ENCODE measurements around the gene ACTN3. TPM values are rescaled to one million over a fixed set of nuclear protein-coding genes. Genes with fewer than 3 reads are reported as not detected.

The ACTN3 gene
- total RNA-seq, 2 experiments from 2014 or later = 0.14 to 0.22 TPM

GRCh38 chr11:66548774-66549630, 2.3 kb downstream of the ACTN3 start:
- Histone ChIP-seq H3K27ac (ENCODE audit: low read depth in 1 of 2, low read length in 2 of 2) (no peak overlapping the region), H3K4me3 (ENCODE audit: low read length) (no peak overlapping the region), H3K9me3 (ENCODE audit: control insufficient read depth in 1 of 2, insufficient read depth in 1 of 2, low read length in 2 of 2) (no peaks in the 10 kb centered on the region), H3K36me3 (ENCODE audit: insufficient read depth, low read length) (no peaks in the 10 kb centered on the region), H3K4me1 (ENCODE audit: insufficient read depth, low read length) (peaks cover 28% of the 10 kb centered on the region), H3K27me3 (ENCODE audit: control insufficient read depth in 1 of 2, insufficient read depth in 2 of 2, low read length in 2 of 2) (no peaks in the 10 kb centered on the region)
- no peaks in the 10 kb centered on the region for H3K27me3 Mint-ChIP-seq
- peak overlapping the region; percentile 74 for H3K4me3 Mint-ChIP-seq
- peaks cover 11% of the 10 kb centered on the region for H3K4me1 Mint-ChIP-seq (ENCODE audit: low read depth)
- TF ChIP-seq, protein P1, sequence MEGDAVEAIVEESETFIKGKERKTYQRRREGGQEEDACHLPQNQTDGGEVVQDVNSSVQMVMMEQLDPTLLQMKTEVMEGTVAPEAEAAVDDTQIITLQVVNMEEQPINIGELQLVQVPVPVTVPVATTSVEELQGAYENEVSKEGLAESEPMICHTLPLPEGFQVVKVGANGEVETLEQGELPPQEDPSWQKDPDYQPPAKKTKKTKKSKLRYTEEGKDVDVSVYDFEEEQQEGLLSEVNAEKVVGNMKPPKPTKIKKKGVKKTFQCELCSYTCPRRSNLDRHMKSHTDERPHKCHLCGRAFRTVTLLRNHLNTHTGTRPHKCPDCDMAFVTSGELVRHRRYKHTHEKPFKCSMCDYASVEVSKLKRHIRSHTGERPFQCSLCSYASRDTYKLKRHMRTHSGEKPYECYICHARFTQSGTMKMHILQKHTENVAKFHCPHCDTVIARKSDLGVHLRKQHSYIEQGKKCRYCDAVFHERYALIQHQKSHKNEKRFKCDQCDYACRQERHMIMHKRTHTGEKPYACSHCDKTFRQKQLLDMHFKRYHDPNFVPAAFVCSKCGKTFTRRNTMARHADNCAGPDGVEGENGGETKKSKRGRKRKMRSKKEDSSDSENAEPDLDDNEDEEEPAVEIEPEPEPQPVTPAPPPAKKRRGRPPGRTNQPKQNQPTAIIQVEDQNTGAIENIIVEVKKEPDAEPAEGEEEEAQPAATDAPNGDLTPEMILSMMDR (IDR thresholded peaks at IDR 0.05) = no peak
- POLR2A ChIA-PET = no interaction called here
- H3K9me3 Mint-ChIP-seq = no peaks in the 10 kb centered on the region
- no peak for DNase-seq
- ATAC-seq (ENCODE audit: poor library complexity) = no peak
- CTCF ChIA-PET = no interaction called here
- H3K36me3 Mint-ChIP-seq (ENCODE audit: low read depth) = no peaks in the 10 kb centered on the region
- intact Hi-C loops (cut with DNase I, micrococcal nuclease) = no loop called here
- H3K27ac Mint-ChIP-seq = peak overlapping the region; percentile 18

GRCh38 chr11:66549696-66550095, 3.0 kb downstream of the ACTN3 start:
- no peak for DNase-seq
- TF ChIP-seq, protein P1 (IDR thresholded peaks at IDR 0.05) = no peak
- Mint-ChIP-seq H3K4me3 (no peak overlapping the region), H3K27me3 (no peaks in the 10 kb centered on the region), H3K27ac (no peak overlapping the region), H3K9me3 (no peaks in the 10 kb centered on the region), H3K4me1 (ENCODE audit: low read depth) (peaks cover 6% of the 10 kb centered on the region), H3K36me3 (ENCODE audit: low read depth) (no peaks in the 10 kb centered on the region)
- no peak for ATAC-seq (ENCODE audit: poor library complexity)
- Histone ChIP-seq H3K9me3 (ENCODE audit: control insufficient read depth in 1 of 2, insufficient read depth in 1 of 2, low read length in 2 of 2) (no peaks in the 10 kb centered on the region), H3K27me3 (ENCODE audit: control insufficient read depth in 1 of 2, insufficient read depth in 2 of 2, low read length in 2 of 2) (no peaks in the 10 kb centered on the region), H3K27ac (ENCODE audit: low read depth in 1 of 2, low read length in 2 of 2) (no peak overlapping the region), H3K4me3 (ENCODE audit: low read length) (no peak overlapping the region), H3K36me3 (ENCODE audit: insufficient read depth, low read length) (no peaks in the 10 kb centered on the region), H3K4me1 (ENCODE audit: insufficient read depth, low read length) (peaks cover 21% of the 10 kb centered on the region)
- intact Hi-C loops (cut with DNase I, micrococcal nuclease) = no loop called here
- ChIA-PET POLR2A (no interaction called here), CTCF (no interaction called here)

DNA sequence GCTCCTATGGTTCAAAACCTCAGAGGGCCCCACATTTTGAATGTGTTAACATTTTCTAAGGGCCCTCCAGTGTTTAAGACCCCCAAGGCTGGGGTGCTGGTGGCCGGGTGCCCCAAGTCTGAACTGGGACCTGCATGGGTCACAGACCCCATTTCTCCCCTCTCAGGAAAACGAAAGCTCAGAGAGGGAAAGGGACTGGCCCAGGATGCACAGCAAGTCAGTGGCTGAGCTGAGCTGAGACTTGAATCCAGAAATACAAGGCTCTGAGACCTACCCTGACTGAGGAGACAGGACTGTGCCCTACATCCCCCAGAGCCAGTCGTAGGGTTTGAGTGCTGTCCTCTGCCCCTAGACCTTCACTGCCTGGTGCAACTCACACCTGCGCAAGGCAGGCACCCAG, 4.2 kb downstream of the ACTN3 start:
- DNase-seq = no peak
- no peaks in the 10 kb centered on the region for H3K4me1 Mint-ChIP-seq (ENCODE audit: low read depth)
- Histone ChIP-seq H3K27ac (ENCODE audit: low read depth in 1 of 2, low read length in 2 of 2) (no peak overlapping the region), H3K9me3 (ENCODE audit: control insufficient read depth in 1 of 2, insufficient read depth in 1 of 2, low read length in 2 of 2) (no peaks in the 10 kb centered on the region), H3K36me3 (ENCODE audit: insufficient read depth, low read length) (no peaks in the 10 kb centered on the region), H3K27me3 (ENCODE audit: control insufficient read depth in 1 of 2, insufficient read depth in 2 of 2, low read length in 2 of 2) (no peaks in the 10 kb centered on the region), H3K4me1 (ENCODE audit: insufficient read depth, low read length) (peaks cover 12% of the 10 kb centered on the region), H3K4me3 (ENCODE audit: low read length) (no peak overlapping the region)
- H3K4me3 Mint-ChIP-seq = no peak overlapping the region
- no peak for ATAC-seq (ENCODE audit: poor library complexity)
- intact Hi-C loops (cut with DNase I, micrococcal nuclease) = no loop called here
- H3K9me3 Mint-ChIP-seq = no peaks in the 10 kb centered on the region
- ChIA-PET POLR2A (no interaction called here), CTCF (no interaction called here)
- H3K36me3 Mint-ChIP-seq (ENCODE audit: low read depth) = no peaks in the 10 kb centered on the region
- TF ChIP-seq, protein P1 (IDR thresholded peaks at IDR 0.05) = no peak
- no peak overlapping the region for H3K27ac Mint-ChIP-seq
- peaks cover 6% of the 10 kb centered on the region for H3K27me3 Mint-ChIP-seq

Measured in CD4-positive, alpha-beta T cell (primary cell).